Stimulated activated CD4-positive, alpha-beta T cell treated with anti-CD3 and anti-CD28 coated beads, Interleukin-4, amount 100 ng/mL, for 24 hours (primary cell): ENCODE data around the gene SKIC2.
"Not testable (repeated sequence)": the region's sequence is repeated elsewhere in the genome, so short reads cannot be mapped to it uniquely, and the experiment has no call there.

Experiments
- DNase-seq: peaks from one replicate; pipeline ENCODE4 v3.0.0-alpha.2; 2020

The SKIC2 gene

DNA sequence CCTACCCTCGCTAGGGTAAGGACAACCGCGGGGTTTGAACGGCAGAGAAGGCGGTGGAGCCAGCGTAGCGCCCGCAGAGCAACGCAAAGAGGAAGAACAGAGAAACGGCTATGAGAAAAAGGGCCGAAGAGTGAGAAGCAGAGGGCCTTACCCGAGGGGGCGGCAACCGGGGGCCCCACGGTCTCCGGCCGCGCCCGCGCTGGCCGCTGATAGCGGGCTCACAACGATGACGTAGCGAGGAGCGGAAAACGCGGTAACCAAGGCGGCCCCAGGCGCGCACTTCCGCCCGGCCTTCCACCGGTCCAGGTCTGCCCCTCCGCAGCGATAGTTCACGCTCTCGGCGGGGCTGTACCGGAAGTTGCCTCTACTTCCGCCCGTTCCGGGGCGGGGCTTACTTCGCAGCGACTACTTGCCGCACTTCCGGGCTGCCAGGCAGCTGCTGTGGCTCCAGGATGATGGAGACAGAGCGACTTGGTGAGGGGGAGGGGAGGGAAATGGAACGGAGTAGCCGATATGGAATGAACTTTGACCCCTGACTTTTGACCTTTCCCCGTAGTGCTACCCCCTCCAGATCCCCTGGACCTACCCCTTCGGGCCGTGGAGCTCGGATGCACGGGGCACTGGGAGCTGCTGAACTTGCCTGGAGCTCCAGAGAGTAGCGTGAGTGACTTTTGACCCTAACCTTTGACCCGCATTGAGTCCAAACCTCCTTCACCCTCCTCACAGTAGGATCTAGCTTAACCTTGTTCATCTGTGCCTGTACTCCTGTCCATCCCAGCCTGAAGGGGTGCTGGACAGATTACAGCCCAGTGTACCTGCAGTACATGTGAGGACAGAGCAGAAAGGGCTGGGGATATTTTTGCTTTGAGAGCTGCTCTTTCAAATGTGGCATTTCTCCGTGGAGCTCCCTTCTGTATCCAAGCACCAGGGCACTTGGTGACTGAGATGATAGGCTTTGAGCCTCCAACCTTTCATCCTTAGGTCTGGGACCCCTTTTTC is at the start of gene SKIC2, which contains the start of gene NELFE:
Gene SKIC2 (plus strand): TSS at position 435 of the 999 bp plus-strand sequence. CDS start 18 bp downstream, at position 453.
Gene NELFE (minus strand): TSS at position 231 of the 999 bp plus-strand sequence. CDS start 525 bp downstream, outside the sequence.
- peak; percentile 98 for DNase-seq

DNA sequence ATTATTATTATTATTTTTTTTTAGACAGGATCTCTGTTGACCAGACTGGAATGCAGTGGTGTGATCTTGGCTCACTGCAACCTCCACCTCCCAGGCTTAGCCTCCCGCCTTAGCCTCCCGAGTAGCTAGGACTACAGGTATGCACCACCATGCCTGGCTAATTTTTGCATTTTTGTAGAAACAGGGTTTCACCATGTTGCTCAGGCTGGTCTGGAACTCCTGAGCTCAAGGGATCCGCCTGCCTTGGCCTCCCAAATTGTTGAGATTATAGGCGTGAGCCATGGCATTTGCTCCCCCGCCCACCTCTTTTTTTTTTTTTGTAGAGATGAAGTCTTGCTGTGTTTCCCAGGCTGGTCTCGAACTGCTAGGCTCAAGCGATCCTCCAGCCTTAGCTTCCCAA is 49.7 kb upstream of the SKIC2 start:
- DNase-seq = not testable (repeated sequence)

DNA sequence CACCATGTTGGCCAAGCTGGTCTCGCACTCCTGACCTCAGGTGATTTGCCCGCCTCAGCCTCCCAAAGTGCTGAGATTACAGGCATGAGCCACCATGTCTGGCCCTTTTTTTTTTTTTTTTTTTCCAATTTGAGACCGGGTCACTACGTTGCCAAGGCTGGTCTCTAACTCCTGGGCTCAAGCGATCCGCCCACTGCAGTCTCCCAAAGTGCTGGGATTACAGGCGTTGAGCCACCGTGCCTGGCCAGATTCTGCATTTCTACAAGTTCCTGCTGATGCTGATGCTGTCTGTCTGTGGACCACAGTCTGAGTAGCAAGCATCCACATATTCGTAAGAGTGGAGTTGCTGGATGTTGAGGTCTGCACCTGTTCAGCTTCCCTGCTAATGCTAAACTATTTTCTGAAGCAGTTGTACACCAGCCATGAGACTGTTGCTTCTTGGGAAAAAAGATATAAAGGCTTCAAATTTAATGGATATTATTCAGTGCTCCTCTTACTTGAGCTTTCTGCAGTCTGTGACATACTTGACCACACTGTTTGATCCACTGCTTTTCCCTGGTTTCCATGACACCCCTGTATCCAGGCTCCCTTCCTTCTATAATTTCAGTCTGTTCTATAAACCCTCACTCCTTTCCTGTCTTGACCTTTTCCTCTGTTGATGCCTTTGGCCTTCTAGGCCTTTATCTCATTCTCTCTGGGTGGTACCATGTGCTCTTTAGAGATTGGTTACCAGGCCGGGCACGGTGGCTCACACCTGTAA is 47.0 kb upstream of the SKIC2 start:
- no peak for DNase-seq

DNA sequence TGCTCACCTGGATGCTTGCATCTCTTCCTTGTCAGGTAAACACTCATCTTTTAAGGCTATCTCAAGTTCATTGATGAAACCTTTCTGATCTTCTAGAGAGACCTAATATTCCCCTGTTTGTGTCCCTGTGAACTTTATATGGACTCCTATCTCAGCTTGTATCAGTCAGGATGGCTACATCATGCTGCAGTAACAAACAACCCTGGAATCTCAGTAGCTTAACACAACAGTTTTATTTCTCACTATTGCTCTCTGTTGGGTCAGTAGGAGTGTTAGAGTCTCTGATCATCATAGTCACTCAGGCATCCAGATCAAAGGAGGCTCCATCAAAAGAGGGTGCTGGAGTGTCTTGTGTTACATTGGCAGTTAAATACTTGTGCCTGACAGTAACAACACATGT is 43.6 kb upstream of the SKIC2 start:
- no peak for DNase-seq

DNA sequence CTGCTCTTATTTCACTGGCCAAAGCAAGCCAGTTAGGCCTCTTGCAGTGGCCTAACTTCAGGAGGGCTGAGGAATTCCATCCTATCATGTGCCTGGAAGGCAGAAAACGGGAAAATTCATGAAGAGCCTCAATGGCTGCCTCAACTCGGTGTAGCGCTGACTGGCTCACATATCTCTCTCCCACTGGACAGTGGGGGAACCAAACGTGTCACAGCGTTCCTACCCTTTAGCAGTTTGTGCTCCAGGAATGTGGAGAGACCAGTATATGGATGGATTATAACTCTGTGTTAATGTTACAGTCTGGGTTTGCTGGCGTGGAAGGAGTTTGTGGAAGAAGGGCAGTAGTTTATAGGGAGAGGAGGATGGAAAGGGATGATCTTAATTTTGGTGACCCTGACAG is 43.2 kb upstream of the SKIC2 start:
- DNase-seq = no peak

DNA sequence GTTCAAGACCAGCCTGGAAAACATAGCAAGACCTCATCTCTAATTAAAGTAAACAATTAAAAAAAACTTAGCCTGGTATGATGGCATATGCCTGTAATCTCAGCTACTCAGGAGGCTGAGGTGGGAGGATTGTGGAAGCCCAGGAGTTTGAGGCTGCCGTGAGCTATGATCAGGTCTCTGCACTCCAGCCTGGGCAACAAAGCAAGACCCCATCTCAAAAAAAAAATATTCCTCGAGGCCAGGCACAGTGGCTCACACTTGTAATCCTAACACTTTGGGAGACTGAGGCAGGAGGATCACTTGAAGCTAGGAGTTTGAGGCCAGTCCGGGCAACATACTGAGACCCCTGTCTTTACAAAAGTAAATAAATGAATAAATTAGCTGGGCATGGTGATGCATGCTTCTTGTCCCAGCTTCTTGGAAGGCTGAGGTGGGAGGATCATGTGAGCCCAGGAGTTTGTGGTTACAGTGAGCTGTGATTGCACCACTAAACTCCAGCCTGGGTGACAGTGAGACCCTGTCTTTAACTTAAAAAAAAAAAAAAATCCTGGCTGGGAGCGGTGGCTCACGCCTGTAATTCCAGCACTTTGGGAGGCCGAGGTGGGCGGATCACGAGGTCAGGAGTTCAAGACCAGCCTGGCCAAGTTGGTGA is 40.8 kb upstream of the SKIC2 start:
- DNase-seq = no peak

DNA sequence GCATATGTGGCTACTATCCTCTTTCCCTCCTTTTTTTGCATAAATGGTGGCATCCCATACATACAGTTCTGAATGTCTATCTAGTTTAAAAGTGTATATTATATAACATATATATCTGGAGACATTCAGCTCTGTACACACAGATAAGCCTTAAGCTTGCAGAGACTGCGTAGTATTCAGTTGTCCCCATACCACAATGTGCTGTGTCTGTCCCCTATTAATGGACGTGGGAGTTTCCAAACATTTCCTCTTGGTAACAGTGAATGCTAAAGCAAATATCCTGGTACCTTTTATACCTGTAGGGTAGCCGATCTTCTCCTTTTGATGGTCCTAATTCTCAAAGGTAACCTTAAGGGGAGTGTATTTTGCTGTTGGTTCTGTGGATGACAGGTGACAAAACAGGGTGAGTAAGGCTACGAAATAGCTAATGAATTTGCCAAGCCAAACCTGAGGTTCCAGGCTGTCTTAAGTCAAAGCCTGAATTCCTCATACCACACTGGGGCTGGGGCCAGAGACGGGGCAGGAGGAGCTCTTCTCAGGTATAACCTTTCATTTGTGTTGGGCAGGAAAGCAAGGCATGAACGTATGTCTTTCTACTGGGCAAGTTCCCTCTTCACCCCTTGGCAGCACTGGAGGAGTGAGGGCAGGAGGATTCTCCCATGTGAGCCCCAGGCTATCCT is 39.2 kb upstream of the SKIC2 start:
- no peak for DNase-seq

DNA sequence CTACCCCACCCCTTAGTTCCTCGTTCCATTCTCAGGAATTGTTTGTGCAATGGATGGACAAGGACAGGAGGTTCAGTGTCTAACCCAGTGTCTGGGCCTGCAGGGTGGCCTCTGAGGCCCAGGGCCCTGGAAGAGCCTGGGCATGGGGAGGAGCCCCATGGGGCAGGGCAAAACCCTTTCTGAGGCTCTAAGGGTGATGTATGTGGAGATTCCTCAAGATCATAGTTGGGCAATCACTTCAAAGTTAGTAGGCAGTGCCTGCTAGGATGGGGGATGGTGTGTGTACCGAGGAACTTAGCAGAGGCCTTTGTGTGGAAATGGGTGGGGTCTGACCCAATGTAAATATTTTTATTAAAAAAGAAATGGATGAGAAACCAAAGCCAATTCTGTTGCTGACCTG is 38.2 kb upstream of the SKIC2 start:
- no peak for DNase-seq

DNA sequence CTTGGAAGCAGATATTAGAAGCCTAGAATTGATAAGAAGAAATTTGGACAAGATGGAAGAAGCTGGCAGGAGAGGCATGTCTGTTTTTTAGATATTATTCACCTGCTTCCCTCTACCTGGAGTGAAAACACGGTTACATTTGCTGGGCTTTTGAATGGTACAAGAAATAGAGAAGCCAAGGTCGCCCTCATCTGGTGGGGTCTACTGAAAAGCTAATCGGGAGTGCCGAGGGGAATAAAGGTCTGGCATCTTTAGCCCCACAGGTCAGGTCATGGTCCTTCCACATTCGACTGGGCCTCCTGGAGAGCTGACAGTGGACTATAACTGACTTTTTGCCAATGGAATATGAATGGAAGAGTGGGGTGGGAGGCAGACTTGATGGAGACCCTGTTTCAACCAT is 36.0 kb upstream of the SKIC2 start:
- peak; percentile 24 for DNase-seq

DNA sequence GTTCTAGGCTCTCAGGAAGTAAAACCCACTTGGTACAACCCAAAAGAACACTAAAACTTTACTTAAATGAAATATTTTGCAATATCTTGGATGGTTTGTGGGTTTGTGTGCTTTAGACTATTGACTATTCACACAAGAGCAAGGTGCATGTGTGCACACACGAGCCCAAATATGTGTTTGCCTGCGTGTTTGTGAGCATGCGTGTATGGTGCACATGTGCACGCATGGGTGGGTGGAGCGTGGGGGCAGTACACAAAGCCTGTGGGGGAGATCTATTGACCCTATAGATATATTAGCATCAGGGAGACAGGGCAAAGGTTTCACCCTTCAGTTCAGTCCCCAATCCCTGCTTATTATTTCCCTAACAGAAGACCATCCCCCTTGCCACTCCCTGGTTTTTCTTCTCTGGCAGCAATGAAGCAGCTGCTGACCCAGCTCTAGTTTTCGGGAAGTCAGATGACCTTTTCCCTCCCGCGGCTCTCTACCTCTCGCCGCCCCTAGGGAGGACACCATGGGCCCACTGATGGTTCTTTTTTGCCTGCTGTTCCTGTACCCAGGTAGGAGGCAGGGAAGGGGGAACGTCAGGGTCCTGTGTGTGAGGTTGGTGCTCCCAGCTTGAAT is 31.6 kb upstream of the SKIC2 start, which contains the start of gene C2:
Gene C2 (plus strand): TSS at position 476 of the 621 bp plus-strand sequence. CDS start 36 bp downstream, at position 512.
- DNase-seq = no peak

DNA sequence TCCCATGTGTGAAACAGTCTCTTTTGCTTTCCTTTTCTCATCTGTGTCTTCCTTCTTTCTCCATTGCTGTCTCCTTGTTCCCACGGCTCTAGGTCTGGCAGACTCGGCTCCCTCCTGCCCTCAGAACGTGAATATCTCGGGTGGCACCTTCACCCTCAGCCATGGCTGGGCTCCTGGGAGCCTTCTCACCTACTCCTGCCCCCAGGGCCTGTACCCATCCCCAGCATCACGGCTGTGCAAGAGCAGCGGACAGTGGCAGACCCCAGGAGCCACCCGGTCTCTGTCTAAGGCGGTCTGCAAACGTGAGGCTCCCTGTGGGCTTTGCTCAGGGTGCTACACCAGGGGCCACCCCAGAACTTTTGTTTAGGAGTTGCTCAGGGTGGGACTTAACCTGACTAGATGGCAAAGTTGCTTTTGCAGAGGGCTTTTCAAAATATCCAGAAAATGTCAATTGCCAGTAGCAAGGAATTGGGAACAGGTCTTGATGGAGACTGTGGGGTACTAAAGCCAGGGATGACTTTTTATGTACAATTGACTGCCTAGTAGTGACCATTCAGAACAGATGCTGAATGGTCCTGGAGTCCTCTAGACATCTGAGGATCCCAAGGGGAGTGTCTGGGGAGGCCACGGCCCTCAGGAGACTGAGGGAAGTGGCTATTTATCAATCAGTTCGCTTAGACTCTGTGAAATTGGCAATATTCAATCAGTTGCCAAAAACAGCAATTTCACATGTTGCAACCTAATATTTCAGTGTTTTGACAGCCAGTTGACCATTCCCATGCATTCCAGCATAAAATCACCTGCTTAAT is 30.9 kb upstream of the SKIC2 start:
- DNase-seq = no peak

DNA sequence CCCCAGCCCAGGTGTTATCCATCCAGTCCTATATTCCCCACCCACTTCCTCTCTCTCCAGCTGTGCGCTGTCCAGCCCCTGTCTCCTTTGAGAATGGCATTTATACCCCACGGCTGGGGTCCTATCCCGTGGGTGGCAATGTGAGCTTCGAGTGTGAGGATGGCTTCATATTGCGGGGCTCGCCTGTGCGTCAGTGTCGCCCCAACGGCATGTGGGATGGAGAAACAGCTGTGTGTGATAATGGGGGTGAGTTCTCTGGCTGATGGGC is 30.4 kb upstream of the SKIC2 start:
- no peak for DNase-seq

DNA sequence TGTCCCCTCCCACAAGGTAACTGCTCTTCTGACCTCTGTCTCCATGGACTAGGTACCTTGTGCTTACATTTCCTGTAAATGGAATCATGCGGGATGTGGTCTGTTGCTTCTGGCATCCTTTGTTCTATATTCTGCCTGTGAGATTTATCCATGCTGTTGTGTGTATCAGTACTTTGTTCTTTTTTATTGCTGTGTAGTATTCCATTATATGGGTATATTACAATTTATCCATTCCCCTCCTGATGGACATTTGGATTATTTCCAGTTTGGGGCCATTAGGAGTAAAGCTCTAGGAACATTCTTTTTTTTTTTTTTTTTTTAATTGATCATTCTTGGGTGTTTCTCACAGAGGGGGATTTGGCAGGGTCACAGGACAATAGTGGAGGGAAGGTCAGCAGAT is 28.0 kb upstream of the SKIC2 start:
- DNase-seq = no peak

DNA sequence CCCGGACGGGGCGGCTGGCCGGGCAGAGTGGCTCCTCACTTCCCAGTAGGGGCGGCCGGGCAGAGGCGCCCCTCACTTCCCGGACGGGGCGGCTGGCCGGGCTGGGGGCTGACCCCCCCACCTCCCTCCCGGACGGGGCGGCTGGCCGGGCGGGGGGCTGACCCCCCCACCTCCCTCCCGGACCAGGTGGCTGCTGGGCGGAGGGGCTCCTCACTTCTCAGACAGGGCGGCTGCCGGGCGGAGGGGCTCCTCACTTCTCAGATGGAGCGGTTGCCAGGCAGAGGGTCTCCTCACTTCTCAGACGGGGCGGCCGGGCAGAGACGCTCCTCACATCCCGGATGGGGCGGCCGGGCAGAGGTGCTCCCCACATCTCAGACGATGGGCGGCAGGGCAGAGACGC is 26.8 kb upstream of the SKIC2 start:
- not testable (repeated sequence) for DNase-seq

DNA sequence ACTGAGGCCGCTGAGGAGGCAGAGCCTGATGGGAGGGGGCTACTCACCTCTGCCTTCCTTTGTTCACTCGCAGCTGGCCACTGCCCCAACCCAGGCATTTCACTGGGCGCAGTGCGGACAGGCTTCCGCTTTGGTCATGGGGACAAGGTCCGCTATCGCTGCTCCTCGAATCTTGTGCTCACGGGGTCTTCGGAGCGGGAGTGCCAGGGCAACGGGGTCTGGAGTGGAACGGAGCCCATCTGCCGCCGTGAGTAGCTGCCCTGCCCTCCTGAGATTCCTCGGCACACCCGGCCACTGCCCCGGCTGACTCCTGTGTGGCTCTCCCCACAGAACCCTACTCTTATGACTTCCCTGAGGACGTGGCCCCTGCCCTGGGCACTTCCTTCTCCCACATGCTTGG is 25.4 kb upstream of the SKIC2 start:
- no peak for DNase-seq

DNA sequence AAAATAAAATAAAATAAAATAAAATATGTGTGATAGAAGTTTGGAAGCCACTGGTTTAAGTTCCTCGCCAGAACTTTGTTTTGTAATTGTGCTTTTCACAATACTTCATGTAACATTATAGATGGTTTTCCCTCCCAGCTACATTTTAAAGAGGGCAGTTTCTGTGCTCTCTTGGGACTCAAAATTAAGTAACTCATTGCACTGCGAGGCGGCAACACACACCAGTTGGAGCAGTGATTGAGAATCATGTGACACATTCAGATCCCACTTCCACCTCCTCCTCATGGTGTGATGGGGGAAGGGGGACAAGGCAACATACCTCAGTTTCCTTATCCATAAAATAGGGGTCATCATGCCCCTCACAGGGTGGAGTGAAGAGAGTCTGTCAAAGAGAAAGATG is 24.0 kb upstream of the SKIC2 start:
- DNase-seq = no peak

DNA sequence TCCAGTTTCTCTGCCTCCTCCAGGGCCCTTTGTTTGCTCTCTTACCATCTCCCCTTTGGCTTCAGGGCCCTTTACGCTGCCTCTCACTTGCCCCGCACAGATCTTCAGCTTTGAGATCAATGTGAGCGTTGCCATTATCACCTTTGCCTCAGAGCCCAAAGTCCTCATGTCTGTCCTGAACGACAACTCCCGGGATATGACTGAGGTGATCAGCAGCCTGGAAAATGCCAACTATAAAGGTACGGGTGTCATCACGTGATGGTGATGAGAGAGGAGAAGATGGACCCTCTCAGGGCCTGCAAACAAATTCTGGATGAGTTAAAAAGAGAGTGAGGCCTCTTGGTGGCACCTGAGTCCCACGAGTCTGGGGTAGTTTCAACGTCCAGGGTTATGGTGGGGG is 23.2 kb upstream of the SKIC2 start:
- DNase-seq = no peak

DNA sequence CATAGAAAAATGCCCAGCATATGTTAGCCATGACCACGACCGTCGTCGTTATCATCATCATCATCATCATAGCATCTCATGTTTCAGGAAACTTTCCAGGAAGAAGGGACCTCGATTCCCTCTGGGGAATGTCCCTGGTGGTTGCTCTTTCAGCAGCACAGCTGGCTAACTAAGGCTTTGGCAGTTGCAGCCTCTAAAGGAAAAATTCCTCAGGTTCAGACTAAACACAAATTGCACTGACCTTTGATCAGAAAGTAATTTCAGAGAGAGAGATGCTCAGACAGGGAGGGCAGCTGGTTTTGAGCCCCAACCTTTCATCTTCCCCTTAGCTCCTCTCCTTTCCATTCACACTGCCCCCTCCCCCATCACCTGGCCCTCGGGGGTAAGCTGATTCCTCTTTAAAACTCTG is 18.7 kb upstream of the SKIC2 start:
- no peak for DNase-seq

DNA sequence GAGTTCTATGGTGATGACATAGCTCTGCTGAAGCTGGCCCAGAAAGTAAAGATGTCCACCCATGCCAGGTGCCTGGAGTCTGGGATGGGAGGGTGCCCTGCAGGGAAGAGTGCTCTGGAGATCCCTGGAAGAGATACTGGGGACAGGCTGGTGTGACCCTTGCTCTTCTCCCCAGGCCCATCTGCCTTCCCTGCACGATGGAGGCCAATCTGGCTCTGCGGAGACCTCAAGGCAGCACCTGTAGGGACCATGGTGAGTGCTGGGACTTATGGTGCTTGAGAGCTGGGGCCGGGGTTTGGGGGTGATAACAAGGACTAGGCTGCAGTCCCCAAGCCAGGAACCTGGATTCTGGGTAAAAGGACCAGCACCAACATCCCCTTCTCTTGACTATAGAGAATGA is 15.2 kb upstream of the SKIC2 start:
- DNase-seq = no peak

DNA sequence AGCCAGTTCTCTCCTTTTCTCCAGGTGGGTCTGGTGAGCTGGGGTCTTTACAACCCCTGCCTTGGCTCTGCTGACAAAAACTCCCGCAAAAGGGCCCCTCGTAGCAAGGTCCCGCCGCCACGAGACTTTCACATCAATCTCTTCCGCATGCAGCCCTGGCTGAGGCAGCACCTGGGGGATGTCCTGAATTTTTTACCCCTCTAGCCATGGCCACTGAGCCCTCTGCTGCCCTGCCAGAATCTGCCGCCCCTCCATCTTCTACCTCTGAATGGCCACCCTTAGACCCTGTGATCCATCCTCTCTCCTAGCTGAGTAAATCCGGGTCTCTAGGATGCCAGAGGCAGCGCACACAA is 13.8 kb upstream of the SKIC2 start:
- DNase-seq = no peak
